ENCODE measurements around the gene DEAF1.

Gene DEAF1

GRCh38 chr11:611001-611996, 83.7 kb downstream of the DEAF1 start:
- FAIRE-seq: no peak

- no peak for FAIRE-seq
Observed at GRCh38 chr11:610146-610801, 84.7 kb downstream of the DEAF1 start.

- no peak for FAIRE-seq
Observed at GRCh38 chr11:609341-609811, 85.6 kb downstream of the DEAF1 start.

GRCh38 chr11:608791-609251, 86.2 kb downstream of the DEAF1 start:
- FAIRE-seq: no peak

- no peak for FAIRE-seq
Observed at GRCh38 chr11:607971-608659, 86.9 kb downstream of the DEAF1 start.

- FAIRE-seq: no peak
Observed at GRCh38 chr11:607020-607780, 87.8 kb downstream of the DEAF1 start.

- FAIRE-seq: no peak
Observed at GRCh38 chr11:606245-606644, 88.8 kb downstream of the DEAF1 start.

- FAIRE-seq: no peak
Observed at GRCh38 chr11:605286-606129, 89.5 kb downstream of the DEAF1 start.

GRCh38 chr11:603154-603553, 91.9 kb downstream of the DEAF1 start:
- no peak for FAIRE-seq

GRCh38 chr11:601573-602245, 93.3 kb downstream of the DEAF1 start:
- no peak for FAIRE-seq

- FAIRE-seq: no peak
Observed at GRCh38 chr11:598005-598680, 96.9 kb downstream of the DEAF1 start.

- no peak for FAIRE-seq
Observed at GRCh38 chr11:597166-597725, 97.8 kb downstream of the DEAF1 start.

GRCh38 chr11:596374-596773, 98.6 kb downstream of the DEAF1 start:
- FAIRE-seq: no peak

GRCh38 chr11:595400-595799, 99.6 kb downstream of the DEAF1 start:
- FAIRE-seq: no peak

Measured in colon (tissue), 2 donors.